GM19035 (cell line): ENCODE measurements around the gene MVD.

Experiments
- ATAC-seq: cut with Tn5 transposase; IDR thresholded peaks from one replicate; pipeline ENCODE4 v1.9.1; 2021; ENCODE audit not compliant: unreplicated experiment

MVD gene

GRCh38 chr16:88645941-88646340 lies 16.9 kb downstream of the MVD start:
- ATAC-seq, result no peak

GRCh38 chr16:88645455-88645854 lies 17.4 kb downstream of the MVD start:
- no peak for ATAC-seq

GRCh38 chr16:88643644-88643932 lies 19.3 kb downstream of the MVD start:
- ATAC-seq, result no peak

GRCh38 chr16:88642881-88643643 lies 19.8 kb downstream of the MVD start:
- no peak for ATAC-seq

- no peak for ATAC-seq
Observed at GRCh38 chr16:88640498-88641247, 22.2 kb downstream of the MVD start.

GRCh38 chr16:88640039-88640495 lies 22.8 kb downstream of the MVD start:
- ATAC-seq, result no peak

- no peak for ATAC-seq
Observed at GRCh38 chr16:88639231-88640038, 23.5 kb downstream of the MVD start.

GRCh38 chr16:88638323-88639230 lies 24.3 kb downstream of the MVD start, which contains the start of gene IL17C:
Gene IL17C, plus strand, starts transcription at chr16:88638572. Its CDS starts 70 bp downstream, at chr16:88638642.
- no peak for ATAC-seq

GRCh38 chr16:88636488-88637265 lies 26.2 kb downstream of the MVD start:
- no peak for ATAC-seq

GRCh38 chr16:88635671-88636319 lies 27.1 kb downstream of the MVD start:
- no peak for ATAC-seq

GRCh38 chr16:88634994-88635670 lies 27.8 kb downstream of the MVD start:
- no peak for ATAC-seq

GRCh38 chr16:88634141-88634993 lies 28.5 kb downstream of the MVD start:
- peak; percentile 55 for ATAC-seq

- ATAC-seq, result peak; percentile 31
Observed at GRCh38 chr16:88633684-88634140, 29.2 kb downstream of the MVD start.

GRCh38 chr16:88632587-88632930 lies 30.3 kb downstream of the MVD start:
- ATAC-seq, result no peak

- no peak for ATAC-seq
Observed at GRCh38 chr16:88631920-88632586, 30.8 kb downstream of the MVD start.

GRCh38 chr16:88631384-88631783 lies 31.5 kb downstream of the MVD start:
- no peak for ATAC-seq

- no peak for ATAC-seq
Observed at GRCh38 chr16:88630941-88631340, 31.9 kb downstream of the MVD start.
